Measurements from ENCODE around the gene TMEM8B.

The TMEM8B gene

GRCh38 chr9:35812025-35812602, 16.9 kb upstream of the TMEM8B start, which contains the start of gene SPAG8:
Gene SPAG8, minus strand, starts transcription at chr9:35812262. Its CDS starts 115 bp downstream, at chr9:35812147.
- peak; percentile 98 for DNase-seq

- DNase-seq: no peak
These were observed 15.5 kb upstream of the TMEM8B start for GRCh38 chr9:35813434-35814105.

- peak; percentile 34 to 46 for DNase-seq
These were observed 14.8 kb upstream of the TMEM8B start for GRCh38 chr9:35814106-35814840.

GRCh38 chr9:35814841-35815543, 14.0 kb upstream of the TMEM8B start, which contains the start of gene HINT2:
Gene HINT2, minus strand, starts transcription at chr9:35815042. Its CDS starts 63 bp downstream, at chr9:35814979.
- peak; percentile 98 for DNase-seq

- DNase-seq: no peak
These were observed 12.3 kb upstream of the TMEM8B start for GRCh38 chr9:35816708-35817107.

- DNase-seq: no peak
These were observed 10.7 kb upstream of the TMEM8B start for GRCh38 chr9:35818341-35818740.

- no peak for DNase-seq
These were observed 9.0 kb upstream of the TMEM8B start for GRCh38 chr9:35820076-35820475.

GRCh38 chr9:35822926-35823325, 6.1 kb upstream of the TMEM8B start:
- DNase-seq: no peak

GRCh38 chr9:35826071-35826701, 2.8 kb upstream of the TMEM8B start:
- peak; percentile 32 to 66 for DNase-seq

GRCh38 chr9:35827486-35827885, 1.5 kb upstream of the TMEM8B start:
- no peak for DNase-seq

- peak in 1 of 2 donors; percentile 15 for DNase-seq
These were observed 328 bp upstream of the TMEM8B start, which contains the start of gene FAM221B for GRCh38 chr9:35828716-35829083. Gene FAM221B, minus strand, starts transcription at chr9:35828732. Its CDS starts 2,571 bp downstream, at chr9:35826161.

- no peak for DNase-seq
These were observed 702 bp downstream of the TMEM8B start for GRCh38 chr9:35829764-35830096.

- DNase-seq: no peak
These were observed 2.0 kb downstream of the TMEM8B start for GRCh38 chr9:35831040-35831439.

- no peak for DNase-seq
These were observed 3.8 kb downstream of the TMEM8B start for GRCh38 chr9:35832814-35833213.

GRCh38 chr9:35834260-35835215, 5.5 kb downstream of the TMEM8B start:
- no peak for DNase-seq

GRCh38 chr9:35835216-35835632, 6.2 kb downstream of the TMEM8B start:
- peak in 1 of 2 donors; percentile 20 for DNase-seq

- no peak for DNase-seq
These were observed 6.7 kb downstream of the TMEM8B start for GRCh38 chr9:35835766-35836165.

GRCh38 chr9:35836595-35836994, 7.6 kb downstream of the TMEM8B start:
- DNase-seq: no peak

- DNase-seq: peak in 1 of 2 donors; percentile 16
These were observed 10.9 kb downstream of the TMEM8B start for GRCh38 chr9:35839926-35840325.

- no peak for DNase-seq
These were observed 12.0 kb downstream of the TMEM8B start for GRCh38 chr9:35840881-35841644.

GRCh38 chr9:35841645-35841900, 12.5 kb downstream of the TMEM8B start:
- DNase-seq: no peak

All from CD4-positive, alpha-beta T cell treated with Interleukin-4 for 1 hour (primary cell).